ENCODE results near the gene HEPN1. TPM values are rescaled to one million over a fixed set of nuclear protein-coding genes. Genes with fewer than 3 reads are reported as not detected.
"Not testable (repeated sequence)": the region's sequence is repeated elsewhere in the genome, so short reads cannot be mapped to it uniquely, and the experiment has no call there.

The HEPN1 gene
- total RNA-seq, 1 experiment from 2014 or later, result not detected

DNA sequence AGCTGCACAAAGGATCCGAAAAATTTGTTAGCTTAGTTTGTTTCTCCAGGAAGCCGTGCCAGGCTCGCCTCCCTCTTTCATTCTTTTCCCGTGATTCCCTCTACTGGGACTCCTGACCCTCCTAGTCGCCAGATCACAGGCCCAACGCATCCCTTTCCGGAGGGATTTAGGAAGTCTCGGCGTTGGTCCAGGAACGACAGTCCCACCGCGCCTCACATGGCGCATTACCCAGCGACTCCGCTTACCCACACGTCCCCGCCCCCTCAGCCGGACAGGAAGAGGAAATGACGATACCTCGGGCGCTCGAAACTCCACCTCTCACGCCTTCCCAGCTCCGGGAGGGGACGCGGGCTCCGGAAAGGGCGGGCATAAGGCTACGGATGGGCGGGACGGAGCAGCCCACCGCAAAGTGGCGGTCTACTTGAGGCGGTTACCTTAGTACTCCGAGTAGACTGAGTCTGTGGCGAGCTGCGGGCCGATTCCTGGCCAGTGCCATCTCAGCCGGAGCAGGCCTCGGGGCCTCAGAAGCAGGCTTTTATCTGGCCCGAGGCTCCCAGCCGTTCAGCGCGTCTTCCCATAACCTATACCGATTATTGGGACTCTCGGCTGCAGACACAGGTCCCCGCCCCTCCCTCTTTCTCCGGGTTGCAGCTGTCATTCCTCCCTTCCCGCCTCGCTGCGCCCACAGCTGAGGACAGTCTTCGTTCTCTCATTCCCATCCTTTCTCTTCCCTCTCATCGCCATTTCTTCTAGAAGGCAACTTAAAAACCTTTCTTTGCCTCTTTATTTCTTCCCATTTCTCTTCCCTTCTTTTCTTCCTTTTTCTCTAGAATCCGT lies 34.9 kb downstream of the HEPN1 start, which contains the start of gene CCDC15:
Gene CCDC15, plus strand, starts transcription at position 450 of the 837 bp plus-strand sequence. CDS start 531 bp downstream, outside the sequence.
- Mint-ChIP-seq H3K9me3 (ENCODE audit: low read depth, unreplicated experiment) (no peaks in the 10 kb centered on the region), H3K27ac (ENCODE audit: unreplicated experiment) (no peak within 1 kb of the TSS), H3K36me3 (ENCODE audit: insufficient read depth, unreplicated experiment) (no peaks in the 10 kb centered on the region), H3K4me1 (ENCODE audit: low read depth, unreplicated experiment) (no peaks in the 10 kb centered on the region), H3K27me3 (ENCODE audit: unreplicated experiment) (no peaks in the 10 kb centered on the region), H3K4me3 (ENCODE audit: low read depth, unreplicated experiment) (no peak within 1 kb of the TSS)
- CTCF ChIA-PET, result interaction anchor here (0.9 to 1.0 kb wide), 3 partner anchors 19 to 188 kb away, joined by 3 read pairs; no protein-coding TSS in a partner anchor
- TF ChIP-seq, protein P1, sequence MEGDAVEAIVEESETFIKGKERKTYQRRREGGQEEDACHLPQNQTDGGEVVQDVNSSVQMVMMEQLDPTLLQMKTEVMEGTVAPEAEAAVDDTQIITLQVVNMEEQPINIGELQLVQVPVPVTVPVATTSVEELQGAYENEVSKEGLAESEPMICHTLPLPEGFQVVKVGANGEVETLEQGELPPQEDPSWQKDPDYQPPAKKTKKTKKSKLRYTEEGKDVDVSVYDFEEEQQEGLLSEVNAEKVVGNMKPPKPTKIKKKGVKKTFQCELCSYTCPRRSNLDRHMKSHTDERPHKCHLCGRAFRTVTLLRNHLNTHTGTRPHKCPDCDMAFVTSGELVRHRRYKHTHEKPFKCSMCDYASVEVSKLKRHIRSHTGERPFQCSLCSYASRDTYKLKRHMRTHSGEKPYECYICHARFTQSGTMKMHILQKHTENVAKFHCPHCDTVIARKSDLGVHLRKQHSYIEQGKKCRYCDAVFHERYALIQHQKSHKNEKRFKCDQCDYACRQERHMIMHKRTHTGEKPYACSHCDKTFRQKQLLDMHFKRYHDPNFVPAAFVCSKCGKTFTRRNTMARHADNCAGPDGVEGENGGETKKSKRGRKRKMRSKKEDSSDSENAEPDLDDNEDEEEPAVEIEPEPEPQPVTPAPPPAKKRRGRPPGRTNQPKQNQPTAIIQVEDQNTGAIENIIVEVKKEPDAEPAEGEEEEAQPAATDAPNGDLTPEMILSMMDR (IDR thresholded peaks at IDR 0.05; ENCODE audit: unreplicated experiment), result no peak
- DNase-seq, result peak; percentile 92
- BruUV-seq (replicated peaks), result no TSS peak
- intact Hi-C loops (cut with micrococcal nuclease; ENCODE audit: unreplicated experiment), result no loop called here

DNA sequence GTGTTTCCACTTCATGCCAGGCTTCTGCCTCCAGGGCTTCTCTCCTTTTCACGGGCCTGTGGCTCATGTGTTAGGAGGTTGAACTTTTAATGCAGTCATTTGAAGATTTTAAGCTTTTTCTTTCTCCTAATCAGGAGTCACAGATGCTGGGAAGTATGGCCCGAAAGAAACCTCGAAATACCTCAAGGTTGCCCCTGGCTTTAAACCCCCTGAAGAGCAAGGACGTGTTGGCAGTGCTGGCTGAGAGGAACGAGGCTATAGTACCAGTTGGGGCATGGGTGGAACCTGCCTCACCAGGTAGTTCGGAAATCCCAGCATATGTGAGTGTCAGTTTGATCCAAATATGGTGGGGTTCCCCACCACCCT lies 35.5 kb downstream of the HEPN1 start:
- CTCF ChIA-PET, result no interaction called here

DNA sequence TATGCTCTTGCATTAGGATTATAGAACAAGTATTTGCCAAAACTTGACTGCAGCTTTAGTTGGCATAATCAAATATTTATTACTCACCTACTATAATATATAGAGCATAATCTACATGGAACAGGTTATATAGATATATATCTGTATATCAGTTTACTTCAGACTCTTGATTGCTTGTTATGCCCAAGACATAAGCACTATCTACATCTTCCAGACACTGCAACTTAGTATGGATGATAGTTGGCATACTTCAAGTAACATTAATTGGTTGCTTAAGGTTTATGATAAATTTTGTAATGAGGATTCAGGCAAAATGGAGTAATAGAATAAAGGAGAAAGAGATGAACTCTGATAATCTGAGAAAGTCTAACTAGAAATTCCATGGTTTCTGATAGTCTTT lies 36.0 kb downstream of the HEPN1 start:
- intact Hi-C loops (cut with micrococcal nuclease; ENCODE audit: unreplicated experiment), result loop anchor here (5.0 kb wide), 1 partner anchor 452 kb away; no protein-coding TSS in a partner anchor
- H3K9me3 Mint-ChIP-seq (ENCODE audit: low read depth, unreplicated experiment), result no peaks in the 10 kb centered on the region
- CTCF ChIA-PET, result no interaction called here
- H3K27ac Mint-ChIP-seq (ENCODE audit: unreplicated experiment), result no peak overlapping the region
- TF ChIP-seq, protein P1 (IDR thresholded peaks at IDR 0.05; ENCODE audit: unreplicated experiment), result no peak
- no peak overlapping the region for H3K4me3 Mint-ChIP-seq (ENCODE audit: low read depth, unreplicated experiment)
- H3K36me3 Mint-ChIP-seq (ENCODE audit: insufficient read depth, unreplicated experiment), result no peaks in the 10 kb centered on the region
- no peaks in the 10 kb centered on the region for H3K27me3 Mint-ChIP-seq (ENCODE audit: unreplicated experiment)
- BruUV-seq (replicated peaks), result no TSS peak
- no peak for DNase-seq
- H3K4me1 Mint-ChIP-seq (ENCODE audit: low read depth, unreplicated experiment), result no peaks in the 10 kb centered on the region

More for the DNA sequence above, 35.5 kb downstream of the HEPN1 start:
- H3K36me3 Mint-ChIP-seq (ENCODE audit: insufficient read depth, unreplicated experiment), result no peaks in the 10 kb centered on the region
- TSS peak; percentile 69 for BruUV-seq (replicated peaks)
- H3K4me3 Mint-ChIP-seq (ENCODE audit: low read depth, unreplicated experiment), result no peak overlapping the region
- no peaks in the 10 kb centered on the region for H3K27me3 Mint-ChIP-seq (ENCODE audit: unreplicated experiment)
- no peak for DNase-seq
- H3K4me1 Mint-ChIP-seq (ENCODE audit: low read depth, unreplicated experiment), result no peaks in the 10 kb centered on the region
- no peaks in the 10 kb centered on the region for H3K9me3 Mint-ChIP-seq (ENCODE audit: low read depth, unreplicated experiment)
- TF ChIP-seq, protein P1 (IDR thresholded peaks at IDR 0.05; ENCODE audit: unreplicated experiment), result no peak
- H3K27ac Mint-ChIP-seq (ENCODE audit: unreplicated experiment), result no peak overlapping the region
- intact Hi-C loops (cut with micrococcal nuclease; ENCODE audit: unreplicated experiment), result no loop called here

DNA sequence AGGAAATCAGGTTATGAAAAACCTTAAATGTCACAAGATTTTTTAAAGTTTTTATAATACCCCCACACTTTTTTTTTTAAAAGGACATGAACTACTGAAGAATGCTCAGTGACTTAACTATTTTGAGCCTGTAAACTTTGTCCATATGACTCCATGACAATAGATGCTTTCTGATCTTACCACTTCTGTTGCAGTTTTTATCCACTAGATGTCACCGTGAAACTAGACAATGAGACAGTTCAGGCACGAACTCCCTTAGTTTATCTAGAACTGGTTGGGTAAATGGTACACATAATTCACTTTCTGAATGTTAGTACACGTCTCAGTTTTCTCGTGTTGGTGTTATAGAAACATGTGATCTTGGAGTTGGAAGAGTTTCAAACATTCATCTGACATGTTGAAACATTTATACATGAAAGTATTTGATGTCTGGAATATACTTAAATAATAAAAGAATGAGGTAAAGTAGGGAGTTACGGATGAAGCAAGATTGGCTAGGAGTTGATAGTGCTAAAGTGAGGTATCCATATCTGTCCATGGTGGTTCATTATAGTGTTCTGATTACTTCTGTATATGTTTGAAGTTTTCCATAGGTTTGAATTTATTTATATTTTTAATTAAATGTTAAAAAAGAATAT lies 43.0 kb downstream of the HEPN1 start:
- H3K4me3 Mint-ChIP-seq (ENCODE audit: low read depth, unreplicated experiment), result no peak overlapping the region
- H3K9me3 Mint-ChIP-seq (ENCODE audit: low read depth, unreplicated experiment), result no peaks in the 10 kb centered on the region
- DNase-seq, result peak; percentile 11
- no peak overlapping the region for H3K27ac Mint-ChIP-seq (ENCODE audit: unreplicated experiment)
- peaks cover 2% of the 10 kb centered on the region for H3K36me3 Mint-ChIP-seq (ENCODE audit: insufficient read depth, unreplicated experiment)
- no TSS peak for BruUV-seq (replicated peaks)
- TF ChIP-seq, protein P1 (IDR thresholded peaks at IDR 0.05; ENCODE audit: unreplicated experiment), result no peak
- no peaks in the 10 kb centered on the region for H3K4me1 Mint-ChIP-seq (ENCODE audit: low read depth, unreplicated experiment)
- intact Hi-C loops (cut with micrococcal nuclease; ENCODE audit: unreplicated experiment), result loop anchor here (1.0 to 5.0 kb wide), 3 partner anchors 179 to 465 kb away; no protein-coding TSS in a partner anchor
- H3K27me3 Mint-ChIP-seq (ENCODE audit: unreplicated experiment), result no peaks in the 10 kb centered on the region
- CTCF ChIA-PET, result no interaction called here

DNA sequence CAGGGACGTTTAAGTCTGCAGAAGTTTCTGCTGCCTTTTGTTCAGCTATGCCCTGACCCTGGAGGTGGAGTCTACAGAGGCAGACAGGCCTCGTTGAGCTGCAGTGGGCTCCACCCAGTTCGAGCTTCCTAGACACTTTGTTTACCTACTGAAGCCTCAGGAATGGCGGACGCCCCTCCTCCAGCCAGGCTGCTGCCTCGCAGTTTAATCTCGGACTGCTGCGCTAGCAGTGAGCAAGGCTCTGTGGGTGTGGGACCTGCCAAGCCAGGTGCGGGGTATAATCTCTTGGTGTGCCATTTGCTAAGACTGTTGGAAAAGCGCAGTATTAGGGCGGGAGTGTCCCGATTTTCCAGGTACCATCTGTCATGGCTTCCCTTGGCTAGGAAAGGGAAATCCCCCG lies 49.1 kb downstream of the HEPN1 start:
- H3K9me3 Mint-ChIP-seq (ENCODE audit: low read depth, unreplicated experiment); CTCF ChIA-PET; H3K36me3 Mint-ChIP-seq (ENCODE audit: insufficient read depth, unreplicated experiment); H3K4me3 Mint-ChIP-seq (ENCODE audit: low read depth, unreplicated experiment); H3K4me1 Mint-ChIP-seq (ENCODE audit: low read depth, unreplicated experiment); H3K27ac Mint-ChIP-seq (ENCODE audit: unreplicated experiment); DNase-seq; H3K27me3 Mint-ChIP-seq (ENCODE audit: unreplicated experiment); intact Hi-C loops (cut with micrococcal nuclease; ENCODE audit: unreplicated experiment); BruUV-seq (replicated peaks): not testable (repeated sequence)
